Measurements from ENCODE around the gene POLR3GL. TPM values are rescaled to one million over a fixed set of nuclear protein-coding genes. Genes with fewer than 3 reads are reported as not detected.

POLR3GL gene
- total and polyA plus RNA-seq, 2 experiments from 2014 or later: 3.1 to 9.5 TPM

GRCh38 chr1:145983206-145983675 is 18.8 kb downstream of the POLR3GL start:
- H3K79me2 ChIP-seq (replicated peaks; ENCODE audit: insufficient read depth): no peaks in the 10 kb centered on the region
- H3K4me3 Mint-ChIP-seq: no peak overlapping the region
- H3K4me1 ChIP-seq (ENCODE audit: insufficient read depth): peaks cover 20% of the 10 kb centered on the region
- ATAC-seq: no peak
- no peak overlapping the region for H3K4me2 ChIP-seq
- H3K9me3 Mint-ChIP-seq: no peaks in the 10 kb centered on the region
- no peaks in the 10 kb centered on the region for H3K36me3 Mint-ChIP-seq (ENCODE audit: low read depth)
- no peaks in the 10 kb centered on the region for H3K9me2 ChIP-seq (ENCODE audit: insufficient read depth)
- H3F3A ChIP-seq (replicated peaks; ENCODE audit: low read depth): no peaks in the 10 kb centered on the region
- TF ChIP-seq EZH2phosphoT487 (IDR thresholded peaks at IDR 0.05; ENCODE audit: unreplicated experiment) (no peak), ETS1 (IDR thresholded peaks at IDR 0.05) (no peak), POLR2AphosphoS5 (IDR thresholded peaks at IDR 0.05; ENCODE audit: low read depth) (no peak), REST (IDR thresholded peaks at IDR 0.05; ENCODE audit: unreplicated experiment) (no peak), ZNF462 (CRISPR knock-in tag; IDR thresholded peaks at IDR 0.05) (no peak)
- H3K27ac Mint-ChIP-seq: no peak overlapping the region
- no peak overlapping the region for H3K4me3 ChIP-seq
- no peaks in the 10 kb centered on the region for H4K20me1 ChIP-seq (replicated peaks; ENCODE audit: insufficient read depth)
- H3K27ac ChIP-seq (ENCODE audit: low read depth): no peak overlapping the region
- no peaks in the 10 kb centered on the region for H3K36me3 ChIP-seq (ENCODE audit: insufficient read depth)
- DNase-seq (ENCODE audit: low spot score): no peak
- peaks cover 25% of the 10 kb centered on the region for H3K4me1 Mint-ChIP-seq
- H2AFZ ChIP-seq: no peak overlapping the region
- peaks cover 3% of the 10 kb centered on the region for H3K27me3 Mint-ChIP-seq (ENCODE audit: insufficient read depth, low read depth, poor library complexity)
- H3K27me3 ChIP-seq (ENCODE audit: insufficient read depth): no peaks in the 10 kb centered on the region
